ENCODE results near the gene RCSD1. TPM values are rescaled to one million over a fixed set of nuclear protein-coding genes. Genes with fewer than 3 reads are reported as not detected.

Gene RCSD1
- total RNA-seq, 4 donors from 2014 or later = 1.8 to 21.3 (median 12.5) TPM

- Histone ChIP-seq H3K4me1 (no peaks in the 10 kb centered on the region), H3K4me3 (no peak overlapping the region), H3K9me3 (no peaks in the 10 kb centered on the region), H3K36me3 (no peaks in the 10 kb centered on the region), H3K27me3 (no peaks in the 10 kb centered on the region), H3K27ac (no peak overlapping the region)
- no peak for DNase-seq
- intact Hi-C loops (cut with DNase I; ENCODE audit: low total_unique reads) = no loop called here
- no peak for TF ChIP-seq POLR2A (IDR thresholded peaks at IDR 0.05)
- TF ChIP-seq CTCF (IDR thresholded peaks at IDR 0.05) = no peak
Observed at GRCh38 chr1:167667536-167667935, 37.5 kb downstream of the RCSD1 start.

- Histone ChIP-seq H3K4me1 (no peaks in the 10 kb centered on the region), H3K27ac (no peak overlapping the region), H3K9me3 (no peaks in the 10 kb centered on the region), H3K4me3 (no peak overlapping the region), H3K27me3 (no peaks in the 10 kb centered on the region), H3K36me3 (no peaks in the 10 kb centered on the region)
- DNase-seq = no peak
- intact Hi-C loops (cut with DNase I; ENCODE audit: low total_unique reads) = no loop called here
- no peak for TF ChIP-seq POLR2A (IDR thresholded peaks at IDR 0.05)
- TF ChIP-seq CTCF (IDR thresholded peaks at IDR 0.05) = no peak
Observed at GRCh38 chr1:167668108-167668507, 38.1 kb downstream of the RCSD1 start.

GRCh38 chr1:167669209-167670124, 39.4 kb downstream of the RCSD1 start:
- H3K4me1 ChIP-seq = no peaks in the 10 kb centered on the region
- no peak for DNase-seq
- no peaks in the 10 kb centered on the region for H3K9me3 ChIP-seq
- H3K27ac ChIP-seq = no peak overlapping the region
- intact Hi-C loops (cut with DNase I; ENCODE audit: low total_unique reads) = no loop called here
- H3K36me3 ChIP-seq = no peaks in the 10 kb centered on the region
- no peak for TF ChIP-seq CTCF (IDR thresholded peaks at IDR 0.05)
- no peak for TF ChIP-seq POLR2A (IDR thresholded peaks at IDR 0.05)
- no peaks in the 10 kb centered on the region for H3K27me3 ChIP-seq
- no peak overlapping the region for H3K4me3 ChIP-seq

- Histone ChIP-seq H3K9me3 (no peaks in the 10 kb centered on the region), H3K36me3 (no peaks in the 10 kb centered on the region), H3K27me3 (no peaks in the 10 kb centered on the region), H3K4me3 (no peak overlapping the region), H3K27ac (no peak overlapping the region), H3K4me1 (no peaks in the 10 kb centered on the region)
- intact Hi-C loops (cut with DNase I; ENCODE audit: low total_unique reads) = no loop called here
- DNase-seq = no peak
- no peak for TF ChIP-seq POLR2A (IDR thresholded peaks at IDR 0.05)
- TF ChIP-seq CTCF (IDR thresholded peaks at IDR 0.05) = no peak
Observed at GRCh38 chr1:167670563-167670962, 40.5 kb downstream of the RCSD1 start.

GRCh38 chr1:167671727-167672511, 41.9 kb downstream of the RCSD1 start:
- H3K4me1 ChIP-seq = no peaks in the 10 kb centered on the region
- H3K36me3 ChIP-seq = no peaks in the 10 kb centered on the region
- TF ChIP-seq CTCF (IDR thresholded peaks at IDR 0.05) = no peak
- no peak for TF ChIP-seq POLR2A (IDR thresholded peaks at IDR 0.05)
- no peaks in the 10 kb centered on the region for H3K27me3 ChIP-seq
- DNase-seq = no peak
- H3K4me3 ChIP-seq = no peak overlapping the region
- intact Hi-C loops (cut with DNase I; ENCODE audit: low total_unique reads) = no loop called here
- H3K9me3 ChIP-seq = no peaks in the 10 kb centered on the region
- no peak overlapping the region for H3K27ac ChIP-seq

Data from uterus (tissue), 4 donors.